Esophagus squamous epithelium (tissue), 4 donors: Measurements from ENCODE around the gene PTGES3L.

Experiments
- POLR2A ChIP-seq, 4 donors: fragments of 450-650 bp; IDR thresholded peaks; one replicate each; pipeline ENCODE4 v1.6.1; 2017; ENCODE audit warnings: antibody characterized with exemption in 4 of 4, mild to moderate bottlenecking in 4 of 4, moderate library complexity in 3 of 4
- TF ChIP-seq, protein P1 (sequence below), 6 experiments: fragments of 450-650 bp in 4 of 6; fragments of 200-600 bp in 2 of 6; sonication (generic) in 2 of 6; IDR thresholded peaks; one replicate each; pipeline ENCODE4 v1.5.1; 2016 to 2019; ENCODE audit warnings: antibody characterized with exemption in 6 of 6, mild to moderate bottlenecking in 4 of 6, moderate library complexity in 4 of 6

DNA sequence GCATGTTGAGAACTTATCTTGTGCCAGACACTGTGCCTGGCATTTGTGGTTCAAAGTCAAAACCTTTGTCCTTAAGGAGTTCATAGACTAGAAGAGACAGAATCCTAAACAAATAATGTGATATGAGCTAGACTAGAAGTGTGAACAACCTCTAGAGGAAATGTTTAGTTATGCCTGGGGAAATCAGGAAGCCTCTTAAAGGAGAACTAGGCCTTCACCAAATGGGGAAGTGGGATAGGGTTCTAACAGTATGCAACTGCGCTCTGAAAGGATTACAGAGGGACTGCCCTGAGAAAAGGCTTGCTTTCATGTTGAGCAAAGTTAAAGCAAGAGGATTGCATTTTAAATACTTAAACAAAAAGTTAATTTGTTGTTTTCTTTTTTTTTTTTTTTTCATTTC is 5.3 kb upstream of the PTGES3L start:
- TF ChIP-seq, protein P1, sequence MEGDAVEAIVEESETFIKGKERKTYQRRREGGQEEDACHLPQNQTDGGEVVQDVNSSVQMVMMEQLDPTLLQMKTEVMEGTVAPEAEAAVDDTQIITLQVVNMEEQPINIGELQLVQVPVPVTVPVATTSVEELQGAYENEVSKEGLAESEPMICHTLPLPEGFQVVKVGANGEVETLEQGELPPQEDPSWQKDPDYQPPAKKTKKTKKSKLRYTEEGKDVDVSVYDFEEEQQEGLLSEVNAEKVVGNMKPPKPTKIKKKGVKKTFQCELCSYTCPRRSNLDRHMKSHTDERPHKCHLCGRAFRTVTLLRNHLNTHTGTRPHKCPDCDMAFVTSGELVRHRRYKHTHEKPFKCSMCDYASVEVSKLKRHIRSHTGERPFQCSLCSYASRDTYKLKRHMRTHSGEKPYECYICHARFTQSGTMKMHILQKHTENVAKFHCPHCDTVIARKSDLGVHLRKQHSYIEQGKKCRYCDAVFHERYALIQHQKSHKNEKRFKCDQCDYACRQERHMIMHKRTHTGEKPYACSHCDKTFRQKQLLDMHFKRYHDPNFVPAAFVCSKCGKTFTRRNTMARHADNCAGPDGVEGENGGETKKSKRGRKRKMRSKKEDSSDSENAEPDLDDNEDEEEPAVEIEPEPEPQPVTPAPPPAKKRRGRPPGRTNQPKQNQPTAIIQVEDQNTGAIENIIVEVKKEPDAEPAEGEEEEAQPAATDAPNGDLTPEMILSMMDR (IDR thresholded peaks at IDR 0.05): no peak
- no peak for TF ChIP-seq POLR2A (IDR thresholded peaks at IDR 0.05)
